Measurements from ENCODE around the gene RBM6. TPM values are rescaled to one million over a fixed set of nuclear protein-coding genes. Genes with fewer than 3 reads are reported as not detected.

Gene RBM6
- total RNA-seq (ENCODE audit: unreplicated experiment): 169 TPM
- long read RNA-seq, transcript RBM6-204 (19 exons, 2,324 nt): major isoform, 5 of 56 reads
- long read RNA-seq, transcript RBM6-210 (17 exons, 2,260 nt): major isoform, 5 of 56 reads
- long read RNA-seq, partial matches to known transcripts: 40 of 56 reads
- long read RNA-seq, other reads (novel, unspliced or antisense): 6 of 56 reads

- H3K27me3 Mint-ChIP-seq (ENCODE audit: unreplicated experiment): peaks cover 8% of the 10 kb centered on the region
Observed at GRCh38 chr3:49939858-49940666, at the start of gene RBM6. RBM6 (plus strand) TSS chr3:49940150; CDS start chr3:49962642, 22,492 bp downstream.

DNA sequence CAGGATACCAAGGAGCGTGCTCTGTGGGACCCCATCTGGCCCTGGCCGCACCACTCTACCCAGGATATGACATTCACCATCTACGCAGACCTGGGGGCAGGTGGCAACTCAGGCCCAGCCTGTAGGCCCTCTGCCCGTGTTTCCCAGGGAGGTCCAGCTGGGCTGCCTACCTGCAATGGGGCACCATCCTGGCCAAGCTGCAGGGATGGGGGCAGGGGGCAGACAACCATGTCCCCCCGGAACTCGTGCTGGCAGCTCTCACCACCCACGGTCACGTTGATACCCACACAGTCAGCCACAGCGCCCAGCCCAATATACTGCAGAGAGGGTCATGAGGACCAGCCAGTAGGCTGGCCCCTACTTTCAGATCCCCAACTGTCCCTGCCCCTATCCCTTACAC is 44.2 kb upstream of the RBM6 start:
- Mint-ChIP-seq H3K4me3 (ENCODE audit: unreplicated experiment) (no peak overlapping the region), H3K36me3 (ENCODE audit: unreplicated experiment) (no peaks in the 10 kb centered on the region), H3K27ac (ENCODE audit: unreplicated experiment) (no peak overlapping the region), H3K4me1 (ENCODE audit: low read depth, unreplicated experiment) (no peaks in the 10 kb centered on the region), H3K9me3 (ENCODE audit: unreplicated experiment) (peaks cover 1% of the 10 kb centered on the region), H3K27me3 (ENCODE audit: unreplicated experiment) (peaks cover 2% of the 10 kb centered on the region)
- no peak for DNase-seq
- TF ChIP-seq, protein P1, sequence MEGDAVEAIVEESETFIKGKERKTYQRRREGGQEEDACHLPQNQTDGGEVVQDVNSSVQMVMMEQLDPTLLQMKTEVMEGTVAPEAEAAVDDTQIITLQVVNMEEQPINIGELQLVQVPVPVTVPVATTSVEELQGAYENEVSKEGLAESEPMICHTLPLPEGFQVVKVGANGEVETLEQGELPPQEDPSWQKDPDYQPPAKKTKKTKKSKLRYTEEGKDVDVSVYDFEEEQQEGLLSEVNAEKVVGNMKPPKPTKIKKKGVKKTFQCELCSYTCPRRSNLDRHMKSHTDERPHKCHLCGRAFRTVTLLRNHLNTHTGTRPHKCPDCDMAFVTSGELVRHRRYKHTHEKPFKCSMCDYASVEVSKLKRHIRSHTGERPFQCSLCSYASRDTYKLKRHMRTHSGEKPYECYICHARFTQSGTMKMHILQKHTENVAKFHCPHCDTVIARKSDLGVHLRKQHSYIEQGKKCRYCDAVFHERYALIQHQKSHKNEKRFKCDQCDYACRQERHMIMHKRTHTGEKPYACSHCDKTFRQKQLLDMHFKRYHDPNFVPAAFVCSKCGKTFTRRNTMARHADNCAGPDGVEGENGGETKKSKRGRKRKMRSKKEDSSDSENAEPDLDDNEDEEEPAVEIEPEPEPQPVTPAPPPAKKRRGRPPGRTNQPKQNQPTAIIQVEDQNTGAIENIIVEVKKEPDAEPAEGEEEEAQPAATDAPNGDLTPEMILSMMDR (IDR thresholded peaks at IDR 0.05; ENCODE audit: partially characterized antibody, unreplicated experiment): no peak

More at GRCh38 chr3:49939858-49940666, at the start of gene RBM6:
- TF ChIP-seq, protein P1 (IDR thresholded peaks at IDR 0.05; ENCODE audit: partially characterized antibody, unreplicated experiment): no peak
- peak; percentile 97 for DNase-seq
- Mint-ChIP-seq H3K36me3 (ENCODE audit: unreplicated experiment) (no peaks in the 10 kb centered on the region), H3K4me3 (ENCODE audit: unreplicated experiment) (peak within 1 kb of the TSS; percentile 98), H3K27ac (ENCODE audit: unreplicated experiment) (peak within 1 kb of the TSS; percentile 98), H3K9me3 (ENCODE audit: unreplicated experiment) (peaks cover 5% of the 10 kb centered on the region), H3K4me1 (ENCODE audit: low read depth, unreplicated experiment) (peaks cover 3% of the 10 kb centered on the region)

- Mint-ChIP-seq H3K27me3 (ENCODE audit: unreplicated experiment) (peaks cover 2% of the 10 kb centered on the region), H3K4me1 (ENCODE audit: low read depth, unreplicated experiment) (no peaks in the 10 kb centered on the region), H3K36me3 (ENCODE audit: unreplicated experiment) (no peaks in the 10 kb centered on the region), H3K9me3 (ENCODE audit: unreplicated experiment) (peaks cover 1% of the 10 kb centered on the region), H3K4me3 (ENCODE audit: unreplicated experiment) (no peak overlapping the region), H3K27ac (ENCODE audit: unreplicated experiment) (no peak overlapping the region)
- no peak for DNase-seq
- TF ChIP-seq, protein P1 (IDR thresholded peaks at IDR 0.05; ENCODE audit: partially characterized antibody, unreplicated experiment): no peak
Observed at GRCh38 chr3:49896345-49896744, 43.6 kb upstream of the RBM6 start.

DNA sequence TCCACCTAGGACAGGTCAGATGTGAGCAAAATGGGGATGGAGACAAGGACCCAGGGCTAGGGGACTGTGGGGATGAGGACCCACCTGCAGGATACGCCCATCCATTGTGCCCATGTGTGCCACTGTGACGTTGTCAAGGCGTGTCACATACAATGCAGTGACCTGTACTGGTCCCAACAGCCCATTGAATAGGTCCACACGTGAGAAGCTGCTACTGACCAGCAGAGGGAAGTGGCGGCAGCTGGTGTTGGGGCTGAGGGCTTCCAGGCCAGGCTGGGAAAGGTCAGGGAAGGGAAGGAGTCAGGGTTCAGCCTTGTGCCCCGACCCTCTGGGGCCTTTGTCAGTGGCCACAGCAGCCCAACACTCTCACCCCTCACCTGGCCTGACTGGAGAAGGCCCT is 41.0 kb upstream of the RBM6 start:
- no peaks in the 10 kb centered on the region for H3K36me3 Mint-ChIP-seq (ENCODE audit: unreplicated experiment)
- H3K27me3 Mint-ChIP-seq (ENCODE audit: unreplicated experiment): peaks cover 4% of the 10 kb centered on the region
- H3K9me3 Mint-ChIP-seq (ENCODE audit: unreplicated experiment): no peaks in the 10 kb centered on the region
- peaks cover 3% of the 10 kb centered on the region for H3K4me1 Mint-ChIP-seq (ENCODE audit: low read depth, unreplicated experiment)
- no peak for DNase-seq
- TF ChIP-seq, protein P1 (IDR thresholded peaks at IDR 0.05; ENCODE audit: partially characterized antibody, unreplicated experiment): no peak
- H3K27ac Mint-ChIP-seq (ENCODE audit: unreplicated experiment): no peak overlapping the region
- H3K4me3 Mint-ChIP-seq (ENCODE audit: unreplicated experiment): no peak overlapping the region

DNA sequence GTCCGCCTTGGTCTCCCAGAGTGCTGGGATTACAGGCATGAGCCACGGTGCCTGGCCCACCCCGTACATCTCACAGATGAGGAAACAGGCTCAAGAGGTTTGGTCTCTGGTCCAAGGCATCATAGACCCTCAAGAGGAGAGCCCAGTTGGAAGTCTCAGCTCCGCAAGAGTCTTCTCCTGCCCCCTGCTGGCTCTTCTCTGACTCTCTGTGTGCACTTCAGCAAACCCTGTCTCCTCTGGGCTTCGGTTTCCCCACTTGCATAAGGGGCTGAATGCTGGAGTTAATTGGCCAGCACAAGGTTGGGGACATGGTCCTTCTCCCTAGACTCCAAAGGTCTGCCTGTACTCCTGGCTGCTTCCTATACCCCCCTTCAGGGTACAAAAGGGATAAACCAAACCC is 40.1 kb upstream of the RBM6 start:
- peak; percentile 57 for DNase-seq
- Mint-ChIP-seq H3K36me3 (ENCODE audit: unreplicated experiment) (no peaks in the 10 kb centered on the region), H3K9me3 (ENCODE audit: unreplicated experiment) (no peaks in the 10 kb centered on the region), H3K4me3 (ENCODE audit: unreplicated experiment) (no peak overlapping the region), H3K4me1 (ENCODE audit: low read depth, unreplicated experiment) (peaks cover 4% of the 10 kb centered on the region), H3K27ac (ENCODE audit: unreplicated experiment) (no peak overlapping the region), H3K27me3 (ENCODE audit: unreplicated experiment) (peaks cover 5% of the 10 kb centered on the region)
- TF ChIP-seq, protein P1 (IDR thresholded peaks at IDR 0.05; ENCODE audit: partially characterized antibody, unreplicated experiment): peak; percentile 50
